Type B pancreatic cell (in vitro differentiated cells): ENCODE data around the gene WDSUB1. TPM values are rescaled to one million over a fixed set of nuclear protein-coding genes. Genes with fewer than 3 reads are reported as not detected.

Source experiments
- DNase-seq: peaks from one replicate; pipeline ENCODE4 v3.0.0; 2021; ENCODE audit warnings: mixed read lengths; ENCODE audit not compliant: unreplicated experiment; ENCODE audit errors: extremely low spot score
- H3K27ac Mint-ChIP-seq: 2 replicates; pipeline ENCODE4 v1.8.0; 2021; ENCODE audit warnings: mild to moderate bottlenecking, mixed read lengths
- H3K27me3 Mint-ChIP-seq: 2 replicates; pipeline ENCODE4 v1.8.0; 2021; ENCODE audit warnings: mixed read lengths
- H3K36me3 Mint-ChIP-seq: 2 replicates; pipeline ENCODE4 v1.8.0; 2021; ENCODE audit warnings: mixed read lengths
- H3K4me1 Mint-ChIP-seq: one replicate; pipeline ENCODE4 v1.8.0; 2021; ENCODE audit warnings: mixed read lengths; ENCODE audit not compliant: unreplicated experiment
- H3K4me3 Mint-ChIP-seq: 2 replicates; pipeline ENCODE4 v1.8.0; 2021; ENCODE audit warnings: mild to moderate bottlenecking, mixed read lengths
- H3K9me3 Mint-ChIP-seq: 2 replicates; pipeline ENCODE4 v1.8.0; 2021; ENCODE audit warnings: mixed read lengths
- CTCF ChIP-seq: fragments of 200-600 bp; sonication (generic); conservative IDR thresholded peaks from 2 replicates; pipeline ENCODE4 v1.5.0; 2021; ENCODE audit warnings: antibody characterized with exemption, mild to moderate bottlenecking
- total RNA-seq: library from RNA; stranded (reverse); gene quantifications from 2 replicates; pipeline ENCODE4 v1.2.1, GENCODE V29; 2021; ENCODE audit warnings: low replicate concordance

Gene WDSUB1
- total RNA-seq, 1 donor from 2014 or later = 9.5 TPM

- Mint-ChIP-seq H3K27me3 (no peaks in the 10 kb centered on the region), H3K36me3 (peaks cover 35% of the 10 kb centered on the region), H3K9me3 (no peaks in the 10 kb centered on the region), H3K27ac (peak overlapping the region; percentile 36), H3K4me1 (no peaks in the 10 kb centered on the region), H3K4me3 (no peak overlapping the region)
- no peak for TF ChIP-seq CTCF
- no peak for DNase-seq
Observed at GRCh38 chr2:159251296-159252173, 35.0 kb downstream of the WDSUB1 start.

GRCh38 chr2:159249990-159250715 lies 36.4 kb downstream of the WDSUB1 start:
- no peak for DNase-seq
- Mint-ChIP-seq H3K27me3 (no peaks in the 10 kb centered on the region), H3K4me3 (no peak overlapping the region), H3K27ac (peak overlapping the region; percentile 89), H3K4me1 (no peaks in the 10 kb centered on the region), H3K36me3 (peaks cover 40% of the 10 kb centered on the region), H3K9me3 (peaks cover 5% of the 10 kb centered on the region)
- TF ChIP-seq CTCF = no peak

- Mint-ChIP-seq H3K4me3 (no peak overlapping the region), H3K9me3 (peaks cover 10% of the 10 kb centered on the region), H3K4me1 (no peaks in the 10 kb centered on the region), H3K27me3 (no peaks in the 10 kb centered on the region), H3K27ac (peak overlapping the region; percentile 2), H3K36me3 (peaks cover 54% of the 10 kb centered on the region)
- DNase-seq = no peak
- no peak for TF ChIP-seq CTCF
Observed at GRCh38 chr2:159246325-159246988, 40.0 kb downstream of the WDSUB1 start.

GRCh38 chr2:159243529-159243928 lies 43.0 kb downstream of the WDSUB1 start:
- H3K4me3 Mint-ChIP-seq = no peak overlapping the region
- H3K27ac Mint-ChIP-seq = peak overlapping the region; percentile 61
- H3K4me1 Mint-ChIP-seq = no peaks in the 10 kb centered on the region
- H3K9me3 Mint-ChIP-seq = peaks cover 10% of the 10 kb centered on the region
- no peak for DNase-seq
- TF ChIP-seq CTCF = no peak
- H3K27me3 Mint-ChIP-seq = no peaks in the 10 kb centered on the region
- H3K36me3 Mint-ChIP-seq = peaks cover 67% of the 10 kb centered on the region

GRCh38 chr2:159234868-159235267 lies 51.6 kb downstream of the WDSUB1 start:
- Mint-ChIP-seq H3K4me3 (no peak overlapping the region), H3K36me3 (peaks cover 42% of the 10 kb centered on the region), H3K4me1 (no peaks in the 10 kb centered on the region), H3K27me3 (no peaks in the 10 kb centered on the region), H3K9me3 (no peaks in the 10 kb centered on the region), H3K27ac (peak overlapping the region; percentile 67)
- no peak for DNase-seq
- no peak for TF ChIP-seq CTCF
